ENCODE results near the gene DTYMK.

The DTYMK gene

DNA sequence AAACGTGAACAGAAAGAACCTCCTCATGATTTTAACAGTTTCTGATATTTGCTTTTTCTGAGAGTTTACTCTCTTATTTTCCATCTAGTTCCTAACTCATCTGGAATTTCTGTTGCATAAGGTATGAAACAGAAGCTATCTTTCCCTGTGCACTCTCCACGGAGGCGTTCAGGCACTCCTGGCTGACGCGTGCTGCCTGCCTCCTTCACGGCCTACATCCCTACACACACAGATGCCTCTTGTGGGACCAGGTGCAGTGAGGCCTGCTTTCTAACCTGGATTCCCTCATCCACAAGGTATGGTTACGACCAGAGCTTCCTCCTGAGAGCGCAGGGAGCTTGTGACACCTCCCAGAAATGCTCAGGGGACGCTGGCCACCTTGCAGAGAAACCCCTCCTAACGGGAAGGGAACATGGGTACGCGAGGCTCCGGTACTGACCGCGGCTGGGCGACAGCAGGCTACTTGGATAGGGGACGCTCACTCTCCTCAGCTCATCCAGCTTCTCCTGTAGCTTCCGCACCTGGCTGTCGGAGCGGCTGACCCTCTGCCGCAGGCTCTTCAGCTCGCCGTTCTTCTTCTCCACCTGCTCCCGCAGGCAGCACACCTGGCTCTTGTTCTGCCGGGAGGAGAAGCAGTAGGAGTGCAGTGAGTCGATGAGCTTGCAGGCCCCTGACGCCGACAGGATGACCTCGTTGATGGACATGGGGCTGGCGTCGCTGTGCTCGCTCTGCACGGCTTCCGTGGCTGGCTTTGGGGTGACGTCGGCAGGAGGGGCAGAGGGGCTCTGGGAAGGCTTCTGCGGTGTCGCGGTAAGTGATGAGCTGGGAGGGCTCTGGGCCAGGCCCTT is 53.9 kb downstream of the DTYMK start:
- H3K36me3 ChIP-seq = peaks cover 58% of the 10 kb centered on the region
- peaks cover 42% of the 10 kb centered on the region for H3K4me1 ChIP-seq
- H3K4me3 ChIP-seq = no peak overlapping the region
- peaks cover 66% of the 10 kb centered on the region for H4K20me1 ChIP-seq
- H3K9ac ChIP-seq = 0 out of 2 replicates have a peak overlapping the region, but pooled peaks have one; percentile 10
- H3K27me3 ChIP-seq = no peaks in the 10 kb centered on the region
- H3K9me3 ChIP-seq = no peaks in the 10 kb centered on the region
- TF ChIP-seq Cebpa-rat (IDR thresholded peaks at IDR 0.05) = no peak
- no peak overlapping the region for H3K27ac ChIP-seq
- no peak overlapping the region for H3K4me2 ChIP-seq

- H4K20me1 ChIP-seq = peaks cover 62% of the 10 kb centered on the region
- no peak for TF ChIP-seq Cebpa-rat (IDR thresholded peaks at IDR 0.05)
- no peaks in the 10 kb centered on the region for H3K9me3 ChIP-seq
- peak overlapping the region; percentile 56 for H3K27ac ChIP-seq
- H3K9ac ChIP-seq = peak overlapping the region; percentile 52; the same call in 1 of the 2 replicates
- H3K4me1 ChIP-seq = peaks cover 32% of the 10 kb centered on the region
- H3K4me3 ChIP-seq = no peak overlapping the region
- no peaks in the 10 kb centered on the region for H3K27me3 ChIP-seq
- H3K36me3 ChIP-seq = peaks cover 76% of the 10 kb centered on the region
- peak overlapping the region; percentile 46 for H3K4me2 ChIP-seq
These were observed 56.7 kb downstream of the DTYMK start for GRCh38 chr2:241629762-241630435.

- H3K27me3 ChIP-seq = no peaks in the 10 kb centered on the region
- H3K9me3 ChIP-seq = no peaks in the 10 kb centered on the region
- H4K20me1 ChIP-seq = peaks cover 47% of the 10 kb centered on the region
- peaks cover 25% of the 10 kb centered on the region for H3K4me1 ChIP-seq
- H3K4me2 ChIP-seq = no peak overlapping the region
- no peak for TF ChIP-seq Cebpa-rat (IDR thresholded peaks at IDR 0.05)
- H3K36me3 ChIP-seq = peaks cover 77% of the 10 kb centered on the region
- peak overlapping the region; percentile 41 for H3K27ac ChIP-seq
- H3K4me3 ChIP-seq = no peak overlapping the region
- H3K9ac ChIP-seq = no peak overlapping the region
These were observed 58.9 kb downstream of the DTYMK start for GRCh38 chr2:241627675-241628074.

Measured in BLaER1 (cell line).